COLO829 (cell line): Measurements from ENCODE around the gene MSL3B.

Source experiments
- DNase-seq: peaks from one replicate; pipeline ENCODE4 v3.0.0; 2012; ENCODE audit warnings: low spot score

MSL3B gene

DNA sequence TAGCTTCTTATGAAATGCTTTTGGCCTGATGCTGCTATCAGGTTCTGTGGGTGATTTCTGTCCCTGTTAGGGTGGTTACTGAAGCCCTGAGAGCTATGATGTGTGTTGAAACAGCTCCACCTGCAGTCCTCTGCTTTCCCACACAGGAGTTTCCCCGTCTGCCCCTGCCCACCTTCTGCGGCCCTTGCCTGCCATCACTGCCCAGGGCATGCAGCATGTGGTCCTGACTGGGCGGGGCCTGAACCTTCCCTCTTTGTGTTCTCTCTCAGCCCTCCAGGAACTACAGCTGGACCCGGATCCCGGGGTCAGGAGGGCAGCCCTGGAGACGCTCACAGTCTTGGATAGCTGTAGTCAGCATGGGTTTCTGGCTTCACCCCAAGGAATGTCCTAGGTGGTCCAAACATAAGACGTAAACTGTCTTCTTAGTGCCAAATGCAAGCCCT lies 35.3 kb downstream of the MSL3B start:
- peak; percentile 45 for DNase-seq

DNA sequence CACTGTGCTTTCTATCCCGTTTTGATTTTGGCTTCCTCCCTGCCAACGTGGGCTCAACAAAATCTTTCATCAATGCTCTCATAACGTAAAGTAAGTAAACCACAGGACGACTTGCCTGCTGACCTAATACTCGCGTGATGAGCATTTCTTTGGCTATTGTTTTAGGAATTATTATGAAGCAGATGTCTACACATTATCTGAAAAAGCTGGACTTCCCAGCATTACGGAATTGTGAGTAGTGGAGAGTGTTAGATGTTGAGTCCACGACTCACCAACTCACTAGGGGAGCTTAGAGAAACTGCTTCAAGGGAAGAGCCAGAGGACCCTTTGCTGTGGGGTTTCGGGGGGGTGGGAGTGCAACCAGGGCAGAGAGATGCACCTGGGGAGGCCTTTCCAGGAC lies 35.8 kb downstream of the MSL3B start:
- DNase-seq: no peak

DNA sequence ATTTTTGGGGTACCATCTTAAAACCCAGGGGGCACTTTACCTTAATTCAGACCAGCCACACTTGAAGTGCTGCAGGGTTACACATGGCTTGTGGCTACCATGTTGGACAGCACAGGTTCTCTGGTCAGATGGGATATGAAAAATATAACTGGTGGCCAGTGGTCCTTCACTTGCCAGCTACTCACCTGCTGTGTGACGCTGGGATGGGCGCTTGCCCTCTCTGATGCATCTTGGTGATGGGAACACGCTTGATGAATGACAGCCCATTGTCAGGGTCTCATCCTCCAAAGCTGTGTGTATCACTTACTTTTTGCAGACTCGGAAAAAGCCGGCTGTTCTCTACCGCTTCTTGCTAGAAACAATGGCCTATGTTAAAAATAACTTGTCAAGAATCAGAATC lies 36.3 kb downstream of the MSL3B start:
- no peak for DNase-seq

DNA sequence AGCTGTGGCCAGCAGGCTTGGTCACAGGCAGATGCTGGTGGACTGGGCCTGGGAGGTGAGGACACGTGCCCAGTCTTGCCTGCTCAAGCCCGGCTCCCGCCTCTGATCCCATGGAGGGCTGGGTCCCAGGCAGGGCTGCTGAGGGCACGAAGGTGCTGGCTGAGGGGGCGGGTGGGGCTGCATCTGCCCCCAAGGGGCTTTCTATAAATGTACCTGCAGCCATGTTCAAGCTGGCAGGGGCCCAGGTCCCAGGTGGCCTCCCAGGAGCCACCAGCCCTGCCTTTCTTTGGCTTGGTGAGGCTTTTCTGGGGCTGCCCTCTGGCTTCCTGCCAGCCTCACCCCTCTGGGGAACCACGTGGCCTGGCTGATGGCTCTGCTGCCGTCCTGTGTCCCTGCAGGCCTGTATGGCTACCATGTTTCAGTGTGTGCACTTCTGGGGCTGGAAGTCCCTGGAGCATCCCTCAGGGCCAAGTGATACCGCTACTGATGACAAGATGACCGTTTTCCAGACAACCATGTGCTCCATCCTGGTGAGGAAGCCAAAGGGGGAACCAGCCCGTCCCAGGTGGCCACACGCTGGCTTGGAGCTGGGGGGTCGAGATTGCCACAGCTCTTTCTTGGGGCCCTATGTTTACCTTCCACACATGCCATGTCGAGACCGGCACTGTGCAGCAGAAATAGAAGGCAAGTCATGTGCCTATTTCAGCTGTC lies 37.0 kb downstream of the MSL3B start:
- no peak for DNase-seq

DNA sequence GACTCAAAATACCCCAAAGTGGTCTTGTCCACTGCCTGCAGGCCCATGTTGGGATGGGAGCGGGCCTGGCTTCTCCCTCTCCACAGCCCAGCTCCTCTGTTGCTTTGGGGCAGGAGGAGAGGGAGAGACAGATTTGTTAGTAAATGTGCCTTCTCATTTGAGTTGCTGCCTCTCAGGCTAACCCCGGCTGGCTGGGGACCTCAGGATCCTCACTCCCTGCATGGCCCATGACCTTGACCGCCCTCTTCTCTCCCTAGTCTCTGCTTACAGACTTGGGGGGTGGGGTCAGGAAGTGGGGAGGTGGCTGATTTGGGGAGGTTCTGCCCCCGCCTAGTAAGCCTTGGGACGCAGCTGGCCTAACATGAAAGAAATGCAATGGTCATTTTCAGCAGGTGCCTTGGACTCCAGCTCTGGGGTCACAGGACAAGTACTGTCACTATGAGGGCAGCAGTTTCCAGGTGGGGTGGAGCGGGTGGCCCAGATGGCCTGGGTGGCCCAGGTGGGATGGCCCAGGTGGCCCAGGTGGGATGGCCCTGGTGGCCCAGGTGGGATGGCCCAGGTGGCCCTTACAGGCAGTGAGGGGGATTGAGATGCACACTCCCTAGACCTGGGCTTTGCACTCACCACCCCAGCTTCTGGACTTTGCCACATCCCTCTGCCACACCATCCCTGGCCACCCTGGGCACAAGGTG lies 37.9 kb downstream of the MSL3B start:
- DNase-seq: no peak

DNA sequence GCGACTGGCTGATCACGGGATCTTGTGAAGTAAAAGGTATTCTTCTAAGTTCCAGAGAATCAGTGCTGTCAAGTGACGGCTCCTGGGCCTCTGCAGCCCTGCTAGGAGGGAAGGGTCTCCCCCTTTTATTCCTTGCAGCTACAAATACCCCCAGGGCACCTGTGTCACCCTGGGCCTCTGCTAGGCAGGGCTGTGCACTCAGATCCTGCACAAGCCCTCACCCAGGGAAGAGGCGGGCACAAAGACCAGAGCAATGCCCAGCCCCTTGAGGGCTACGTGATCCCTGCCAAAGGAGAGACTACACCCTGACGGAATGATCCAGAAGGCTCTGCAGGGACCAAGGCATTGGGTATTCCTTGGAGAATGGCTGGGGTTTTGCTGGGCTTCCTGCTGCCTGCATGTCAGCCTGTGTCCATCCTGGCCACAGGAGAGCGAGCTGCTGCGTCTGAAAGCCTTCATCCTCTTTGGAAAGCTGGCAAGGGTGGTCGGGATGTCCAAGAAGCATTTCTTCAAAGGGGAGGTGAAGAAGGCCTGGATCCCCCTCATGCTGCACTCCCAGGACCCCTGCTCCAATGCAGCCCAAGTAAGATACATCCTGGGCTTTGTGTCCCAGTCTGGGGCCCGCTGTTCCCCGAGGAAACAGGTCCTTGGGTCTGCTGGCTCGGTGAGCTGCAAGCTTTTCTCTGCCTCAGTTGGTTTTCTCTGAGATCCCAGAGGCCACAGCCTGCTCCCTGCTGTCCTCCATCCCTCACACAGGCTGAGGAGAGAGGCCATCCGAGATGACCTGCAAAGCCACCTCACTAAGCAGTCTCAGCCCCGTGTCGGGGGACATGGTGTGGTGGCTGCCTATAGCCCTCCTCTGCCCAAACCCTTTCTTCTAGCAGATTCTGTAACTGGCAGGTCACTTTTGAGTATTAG lies 38.7 kb downstream of the MSL3B start:
- no peak for DNase-seq

DNA sequence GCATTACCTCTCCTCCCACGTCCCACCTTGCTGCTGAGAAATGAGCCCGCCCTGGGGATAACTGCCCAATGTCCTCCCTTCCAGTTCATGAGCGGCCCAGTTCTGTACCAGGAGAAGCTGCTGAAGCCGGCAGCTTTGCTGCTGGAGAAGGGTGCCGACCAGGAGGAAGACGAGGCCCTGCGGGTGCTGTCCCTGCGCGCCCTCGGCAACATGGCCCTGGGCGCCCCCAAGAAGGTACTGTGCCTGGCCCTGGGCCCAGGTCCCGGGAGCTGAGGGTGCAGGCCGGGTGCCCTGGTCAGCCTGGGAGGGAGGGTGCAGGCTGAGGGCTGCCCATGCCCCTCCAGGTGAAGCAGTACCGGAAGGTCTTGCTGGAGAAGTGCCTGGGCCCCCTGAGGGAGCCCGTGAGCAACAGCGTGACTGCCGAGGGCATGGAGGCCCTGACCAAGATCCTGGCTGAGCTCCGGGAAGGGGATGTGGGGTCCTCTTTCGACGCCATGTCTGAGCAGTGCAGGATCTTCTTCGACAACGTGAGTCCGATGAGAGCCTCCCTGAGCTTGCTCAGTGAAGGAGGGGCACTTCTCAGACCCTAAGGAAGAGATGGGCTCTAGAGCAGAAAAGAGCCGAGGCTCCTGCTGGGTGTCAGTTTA lies 39.5 kb downstream of the MSL3B start:
- DNase-seq: no peak

DNA sequence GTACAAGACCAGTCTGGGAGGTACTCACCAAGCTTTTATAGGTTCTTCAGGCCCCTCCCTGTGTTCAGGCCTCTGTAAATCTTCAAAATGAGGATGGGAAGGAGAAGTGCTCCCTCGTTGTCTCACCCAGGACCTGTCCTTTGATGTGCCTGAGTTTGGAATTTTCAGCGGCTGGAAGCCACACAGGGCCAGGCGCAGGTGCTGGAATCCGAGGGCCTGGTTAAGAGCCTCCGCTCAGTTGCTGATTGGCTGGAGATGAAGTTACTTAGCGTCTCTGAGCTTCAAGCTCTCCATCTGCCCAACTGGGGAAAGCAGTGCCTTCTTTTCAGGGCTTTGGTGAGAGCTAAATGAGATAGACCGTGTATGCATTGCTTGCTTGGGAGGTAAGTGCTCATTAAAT lies 43.8 kb downstream of the MSL3B start:
- no peak for DNase-seq

DNA sequence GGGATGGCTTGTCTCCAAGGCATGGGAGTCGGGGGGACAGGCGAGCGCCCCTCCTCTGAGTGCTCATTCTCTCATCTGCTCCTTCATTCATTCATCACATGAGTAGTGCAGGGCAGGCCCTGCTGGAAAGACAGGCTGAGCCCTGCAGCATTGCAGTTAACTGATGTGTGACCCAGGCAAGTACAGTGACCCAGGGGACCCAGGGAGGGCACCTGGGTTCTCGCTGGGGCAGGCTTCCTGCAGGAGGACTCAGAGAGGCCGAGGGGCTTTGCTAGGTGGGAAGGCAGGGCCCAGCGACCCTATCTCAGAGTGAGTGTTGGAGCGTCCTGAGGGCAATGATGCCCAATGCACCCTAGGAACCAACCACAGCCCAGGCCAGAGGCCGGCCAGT lies 44.5 kb downstream of the MSL3B start:
- DNase-seq: no peak

DNA sequence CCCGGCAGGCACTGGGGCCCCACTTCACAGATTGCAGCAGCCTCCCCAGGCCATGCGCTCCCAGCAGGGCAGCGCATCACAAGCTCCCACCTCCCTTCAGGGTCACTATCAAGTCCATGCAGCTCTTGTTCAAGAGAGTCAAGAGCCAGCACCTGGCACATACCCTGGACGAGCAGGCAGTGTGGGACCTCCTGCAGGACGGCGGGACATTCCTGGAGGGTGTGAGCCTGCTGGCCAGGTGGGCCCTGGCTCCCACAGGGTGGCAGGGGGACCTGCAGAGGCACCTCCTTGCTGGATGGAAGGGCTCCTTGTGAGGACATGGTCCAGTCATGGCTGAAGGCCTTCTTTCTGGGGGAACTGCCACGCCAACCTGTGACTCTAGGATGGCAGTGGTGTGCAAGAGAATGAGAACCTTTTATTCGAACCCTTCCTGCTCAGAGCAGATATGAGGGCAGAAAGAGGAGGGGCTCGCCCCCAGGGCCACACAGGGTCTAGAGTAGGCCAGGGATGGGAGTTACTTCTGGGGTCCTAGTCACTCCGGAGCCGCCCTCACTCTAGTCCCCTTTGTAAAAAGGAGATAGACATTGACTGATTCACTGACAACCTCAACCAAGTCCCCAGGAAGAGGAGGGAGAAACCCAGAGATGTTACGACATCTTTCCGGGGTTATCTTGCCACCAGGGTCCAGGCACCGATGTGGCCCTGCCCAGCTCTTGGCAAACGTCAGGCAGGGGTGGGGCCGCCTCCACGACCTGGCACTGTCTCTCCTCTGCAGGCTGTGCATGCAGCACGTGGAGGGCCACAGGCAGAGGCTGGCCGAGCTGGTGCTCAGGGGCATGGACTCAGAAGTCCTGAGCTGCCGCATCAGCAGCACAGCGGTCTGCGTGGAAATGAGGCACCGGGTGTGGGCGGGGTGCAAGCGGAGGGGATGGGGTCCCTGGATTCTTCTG lies 45.1 kb downstream of the MSL3B start:
- DNase-seq: no peak

DNA sequence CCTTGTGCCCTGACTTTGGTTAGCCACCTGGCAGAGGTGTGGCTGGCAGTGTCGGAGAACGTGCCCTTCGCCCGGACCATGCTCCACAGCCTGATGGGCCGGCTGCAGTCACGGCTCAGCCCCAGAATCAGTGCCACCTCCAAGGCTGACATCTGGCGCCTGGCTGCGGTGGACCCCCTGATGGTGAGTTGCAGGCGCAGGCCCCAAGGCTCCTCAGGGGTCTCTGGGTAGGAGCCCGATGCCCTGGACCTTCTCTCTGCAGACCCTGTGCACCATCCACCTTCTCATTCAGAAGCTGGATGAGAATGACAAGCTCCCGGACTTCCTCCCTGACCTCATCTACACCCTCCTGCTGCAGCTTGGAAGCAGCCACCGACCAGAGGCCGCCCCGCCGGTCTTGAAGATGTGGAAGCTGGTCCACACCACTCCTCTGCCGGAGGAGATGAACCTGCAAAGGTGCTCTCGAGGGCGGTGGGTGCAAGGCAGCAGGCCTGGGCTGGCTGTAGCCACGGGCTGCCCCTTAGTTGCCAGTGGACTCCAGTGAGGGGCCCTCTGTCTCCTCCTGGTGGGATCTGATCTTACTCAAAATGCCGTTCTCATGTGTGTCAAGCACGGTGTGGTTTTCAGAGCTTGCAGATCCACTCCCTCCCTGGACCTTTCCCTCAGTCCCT lies 46.0 kb downstream of the MSL3B start:
- DNase-seq: no peak

DNA sequence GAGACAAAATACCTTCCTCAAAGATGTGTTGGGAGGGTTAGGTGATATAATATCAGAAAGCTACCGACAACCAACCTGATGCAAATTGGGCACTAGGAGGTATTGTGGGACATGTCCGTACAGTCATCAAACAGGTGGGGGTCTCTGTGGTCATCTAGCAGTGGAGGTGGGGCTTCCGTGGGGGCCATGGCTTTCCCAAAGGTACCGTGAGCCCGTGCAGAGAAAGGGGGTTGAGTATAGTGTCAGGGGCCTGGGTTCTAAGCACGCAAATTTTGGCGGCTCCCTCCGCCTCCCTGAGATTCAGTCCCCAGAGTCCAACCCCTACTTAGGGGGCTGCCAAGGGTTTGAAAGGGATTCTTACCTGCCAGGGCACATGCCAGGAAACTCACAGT lies 46.5 kb downstream of the MSL3B start:
- no peak for DNase-seq

DNA sequence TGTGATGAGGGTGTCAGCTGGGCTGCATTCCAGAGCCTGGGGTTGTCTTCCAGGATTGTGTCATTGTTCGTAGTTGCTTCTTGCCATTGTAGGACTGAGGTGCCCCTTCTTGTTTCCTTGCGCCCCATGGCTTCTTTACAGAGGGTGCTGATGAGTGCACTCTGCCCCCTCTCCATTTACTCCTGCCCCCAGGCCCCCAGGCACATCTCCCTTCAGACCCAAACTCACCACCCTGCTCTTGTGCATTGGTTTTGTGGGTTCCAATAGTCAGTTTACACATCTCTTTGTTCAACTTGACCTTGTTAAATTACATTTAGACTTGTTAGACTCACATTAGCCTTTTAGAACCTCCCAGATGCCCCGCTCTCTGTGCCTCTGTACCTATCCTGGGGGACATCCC lies 47.0 kb downstream of the MSL3B start:
- DNase-seq: no peak

DNA sequence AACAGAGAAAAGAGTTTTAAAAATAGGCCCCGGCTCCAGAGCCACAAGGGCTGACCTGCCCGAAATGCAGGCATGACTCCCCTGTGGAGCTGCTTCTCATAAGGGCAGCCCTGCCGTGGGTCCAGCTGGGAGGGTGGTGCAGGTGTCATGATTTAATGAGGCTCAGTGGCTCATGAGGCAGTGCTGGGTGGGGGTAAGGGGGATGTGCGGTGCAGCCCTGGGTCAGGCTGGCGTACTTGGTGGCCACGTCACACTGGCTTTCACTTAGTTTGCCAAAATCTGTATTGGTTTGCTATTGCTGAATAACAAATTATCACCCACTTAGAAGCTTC lies 47.4 kb downstream of the MSL3B start:
- DNase-seq: no peak

DNA sequence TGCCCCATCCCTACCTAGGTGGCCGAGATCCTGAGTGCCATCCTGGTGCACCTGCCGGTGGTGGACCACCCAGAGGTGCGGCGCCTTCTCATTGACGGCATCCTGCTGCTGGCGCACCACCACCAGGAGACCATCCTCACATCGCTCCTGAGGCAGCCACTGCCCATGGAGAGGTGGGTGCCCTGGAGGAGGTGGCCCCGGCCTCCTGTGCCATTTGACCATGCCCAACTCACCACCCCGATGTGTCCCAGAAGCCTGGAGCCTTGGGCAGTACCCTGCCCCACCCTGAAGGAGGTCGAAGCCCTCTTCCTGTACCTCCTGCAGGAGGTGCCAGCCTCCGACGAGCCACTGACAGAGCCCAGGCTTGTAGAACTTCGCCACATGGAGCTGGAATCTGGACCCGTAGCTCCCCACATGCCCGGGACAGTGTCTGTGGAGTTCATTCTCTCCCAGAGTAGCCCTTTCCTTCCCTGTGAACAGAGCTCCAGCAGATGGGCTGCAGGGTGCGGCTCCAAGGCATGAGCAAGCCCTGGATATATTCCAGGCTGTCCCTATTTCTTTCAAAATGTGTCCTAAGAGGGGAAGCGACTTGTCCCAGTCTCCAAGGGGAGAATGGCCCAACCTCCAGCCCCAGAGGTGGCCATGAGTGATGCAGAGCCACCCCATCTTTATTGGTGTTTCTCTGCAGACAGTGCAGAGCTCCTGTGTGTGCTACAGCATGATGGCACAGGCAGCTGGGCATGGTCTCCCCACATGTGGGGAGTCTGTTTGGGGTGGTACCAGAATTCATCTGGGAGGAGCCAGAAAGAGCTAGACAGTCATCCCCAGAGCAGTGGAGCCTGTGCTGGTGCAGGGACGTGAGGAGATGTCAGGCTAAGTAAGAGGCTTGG lies 48.1 kb downstream of the MSL3B start:
- no peak for DNase-seq

DNA sequence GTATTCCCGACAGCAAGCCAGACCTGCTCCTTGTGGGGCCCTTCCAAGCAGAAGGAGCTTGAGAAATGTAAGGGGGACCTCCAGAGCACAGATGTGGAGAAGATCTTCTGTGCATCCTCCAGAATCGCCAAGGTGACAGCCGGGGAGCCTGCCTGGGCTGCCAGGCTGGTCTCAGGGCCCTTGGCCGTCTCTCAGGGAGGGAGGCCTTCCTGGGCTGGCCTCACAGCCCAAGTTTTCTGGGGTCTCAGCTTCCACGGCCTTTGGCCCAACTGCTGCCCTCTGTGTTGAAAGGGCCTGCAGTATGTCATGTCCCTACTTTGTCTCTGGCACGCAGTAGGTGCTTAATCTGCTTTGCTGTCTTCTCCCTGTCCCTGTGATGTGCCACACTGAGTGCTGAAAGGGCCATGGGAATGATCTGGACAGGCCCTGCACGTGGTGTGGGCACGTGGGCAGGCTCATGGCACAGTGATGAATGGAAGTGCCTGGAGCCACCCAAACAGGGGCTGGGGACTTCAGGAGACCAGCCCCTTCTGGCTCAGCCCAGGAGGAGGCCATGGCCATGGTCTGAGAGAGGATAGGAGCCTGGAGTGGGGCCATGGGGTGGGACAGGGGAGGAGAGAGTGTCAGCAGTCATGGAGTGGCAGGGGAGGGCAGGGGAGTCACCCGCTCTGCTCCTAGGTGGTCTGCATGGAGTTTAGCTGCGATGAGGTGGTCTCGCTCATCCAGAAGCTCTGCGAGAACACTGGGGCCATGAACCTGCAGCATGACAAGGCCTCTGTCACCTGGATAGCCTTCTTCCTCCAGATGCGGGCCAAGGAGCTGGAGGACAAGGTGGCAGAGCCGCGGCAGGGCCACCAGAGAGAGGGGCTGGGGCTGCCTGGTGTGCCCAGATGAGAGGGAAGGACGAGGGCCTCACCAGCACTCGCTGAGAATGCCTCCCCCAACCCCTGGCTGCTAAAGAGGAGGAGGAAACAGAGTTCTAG lies 49.3 kb downstream of the MSL3B start:
- DNase-seq: no peak

DNA sequence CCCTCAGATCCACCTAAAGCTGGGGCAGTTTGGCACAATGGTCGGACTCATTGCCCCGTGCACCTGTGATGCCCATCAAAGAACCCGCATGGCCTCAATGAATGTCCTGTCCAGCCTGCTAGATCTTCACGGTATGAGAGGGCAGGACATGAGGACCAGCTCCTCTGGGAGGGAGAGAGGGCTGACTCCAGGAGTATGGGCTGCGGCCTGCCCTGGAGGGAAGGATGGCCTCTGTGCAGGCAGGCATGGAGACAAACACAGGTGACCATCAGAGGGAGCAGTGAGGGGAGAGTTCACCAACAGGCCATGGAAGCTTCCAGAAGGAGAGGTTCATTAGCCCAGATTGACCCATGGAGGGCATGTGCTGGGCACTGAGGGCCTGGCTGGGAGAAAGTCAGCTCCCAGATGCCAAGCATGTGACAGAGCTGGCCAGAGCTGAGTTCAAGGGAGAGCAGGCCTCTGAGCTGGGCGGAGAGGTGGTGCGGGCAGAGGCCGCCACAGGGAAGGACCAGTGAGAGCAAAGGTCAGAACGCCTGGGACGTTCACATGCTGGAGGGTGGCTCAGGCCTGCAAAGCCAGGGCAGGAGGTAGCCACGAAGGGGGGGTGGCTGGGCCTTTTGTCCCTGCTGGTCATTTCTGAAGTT lies 50.1 kb downstream of the MSL3B start:
- DNase-seq: no peak

DNA sequence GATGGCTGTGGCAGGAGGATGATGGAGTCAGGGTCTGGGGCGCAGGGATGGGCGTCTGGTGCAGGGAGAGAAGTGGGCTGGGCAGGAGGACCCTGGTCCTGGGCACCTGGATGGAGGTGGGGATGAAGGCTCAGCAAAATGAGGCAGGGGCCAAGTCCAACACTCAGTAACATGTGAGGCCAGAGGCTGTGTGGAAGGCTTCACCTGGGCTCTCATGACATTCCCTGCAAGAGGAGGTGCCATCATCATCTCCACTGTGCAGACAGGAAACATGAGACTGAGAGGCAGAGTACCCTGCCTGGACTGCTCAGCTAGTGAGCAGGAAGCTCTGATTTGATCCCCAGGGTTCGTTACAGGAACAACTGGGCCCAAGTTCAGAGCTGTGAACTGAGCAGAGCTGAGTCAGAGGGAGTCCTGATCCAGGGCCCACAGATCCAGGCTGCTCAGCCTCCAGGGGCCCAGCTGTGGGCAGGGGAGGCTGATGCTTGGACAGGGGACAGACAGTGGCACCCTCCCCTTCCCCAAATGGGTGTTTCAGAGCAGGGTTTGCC lies 50.8 kb downstream of the MSL3B start:
- no peak for DNase-seq
